Skeletal muscle tissue (tissue), 4 donors: ENCODE measurements around the gene TRIM24. TPM values are rescaled to one million over a fixed set of nuclear protein-coding genes. Genes with fewer than 3 reads are reported as not detected.
"Not testable (repeated sequence)": the region's sequence is repeated elsewhere in the genome, so short reads cannot be mapped to it uniquely, and the experiment has no call there.

Experiments used
- H3K27ac ChIP-seq: one replicate; pipeline ENCODE4 v1.7.0; 2013; ENCODE audit warnings: mild to moderate bottlenecking, low read depth, low read length, inconsistent platforms
- H3K27me3 ChIP-seq, 3 donors: one replicate each; pipeline ENCODE4 v1.7.0; 2013; ENCODE audit warnings: low read length in 3 of 3; ENCODE audit not compliant: control insufficient read depth in 3 of 3, insufficient read depth in 3 of 3
- H3K36me3 ChIP-seq, 3 donors: one replicate each; pipeline ENCODE4 v1.7.0; 2013; ENCODE audit warnings: low read length in 3 of 3; ENCODE audit not compliant: control insufficient read depth in 3 of 3, insufficient read depth in 3 of 3
- H3K4me1 ChIP-seq, 3 donors: one replicate each; pipeline ENCODE4 v1.7.0; 2013; ENCODE audit warnings: low read length in 3 of 3, mild to moderate bottlenecking in 3 of 3; ENCODE audit not compliant: control insufficient read depth in 3 of 3, insufficient read depth in 3 of 3
- H3K4me3 ChIP-seq, 3 donors: one replicate each; pipeline ENCODE4 v1.7.0; 2013; ENCODE audit warnings: low read length in 3 of 3
- H3K9ac ChIP-seq, 3 donors: one replicate each; pipeline ENCODE4 v1.7.0; 2013; ENCODE audit warnings: low read length in 3 of 3, mild to moderate bottlenecking in 3 of 3, moderate library complexity in 2 of 3, low read depth in 1 of 3
- H3K9me3 ChIP-seq, 3 donors: one replicate each; pipeline ENCODE4 v1.7.0; 2013; ENCODE audit warnings: low read length in 3 of 3; ENCODE audit not compliant: control insufficient read depth in 3 of 3
- total RNA-seq: library from RNA; depleted of rRNA; stranded (reverse); fragments of >200 nt; gene quantifications from one replicate; pipeline ENCODE4 v1.2.3, GENCODE V29; 2014
- donor health status: Osteomylitis.

The TRIM24 gene
- total RNA-seq, 1 donor from 2014 or later, result 6.8 TPM

GRCh38 chr7:138492423-138492822 is 32.4 kb downstream of the TRIM24 start:
- Histone ChIP-seq H3K9me3 (no peaks in the 10 kb centered on the region), H3K27ac (no peak overlapping the region), H3K27me3 (no peaks in the 10 kb centered on the region), H3K4me1 (no peaks in the 10 kb centered on the region), H3K9ac (no peak overlapping the region), H3K4me3 (no peak overlapping the region), H3K36me3 (no peaks in the 10 kb centered on the region)

- Histone ChIP-seq H3K36me3 (no peaks in the 10 kb centered on the region), H3K4me1 (no peaks in the 10 kb centered on the region), H3K27me3 (no peaks in the 10 kb centered on the region), H3K4me3 (no peak overlapping the region), H3K9me3 (no peaks in the 10 kb centered on the region), H3K9ac (no peak overlapping the region), H3K27ac (no peak overlapping the region)
Observed at GRCh38 chr7:138493535-138493934, 33.5 kb downstream of the TRIM24 start.

DNA sequence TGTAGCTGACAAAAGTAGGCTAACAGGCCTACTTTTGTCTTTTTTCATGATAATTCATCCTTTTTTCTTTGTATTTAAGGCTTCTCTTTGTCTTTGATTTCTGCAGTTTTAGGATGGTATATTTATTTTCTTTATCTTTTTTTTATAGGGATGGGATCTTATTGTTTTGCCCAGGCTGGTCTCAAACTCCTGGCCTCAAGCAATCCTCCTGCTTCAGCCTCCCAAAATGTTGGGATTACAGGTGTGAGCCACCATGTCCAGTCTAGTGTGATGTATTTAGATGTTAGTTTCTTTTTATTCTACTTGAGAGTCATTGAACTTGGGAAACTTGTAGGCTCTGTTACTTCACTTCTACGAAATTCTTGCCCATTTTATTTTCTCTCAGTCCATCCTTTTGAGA is 35.4 kb downstream of the TRIM24 start:
- Histone ChIP-seq H3K27ac (no peak overlapping the region), H3K4me3 (no peak overlapping the region), H3K9me3 (peaks cover 0 to 3% (median 0%) of the 10 kb centered on the region in 3 donors), H3K9ac (no peak overlapping the region), H3K27me3 (no peaks in the 10 kb centered on the region), H3K36me3 (no peaks in the 10 kb centered on the region), H3K4me1 (no peaks in the 10 kb centered on the region)

DNA sequence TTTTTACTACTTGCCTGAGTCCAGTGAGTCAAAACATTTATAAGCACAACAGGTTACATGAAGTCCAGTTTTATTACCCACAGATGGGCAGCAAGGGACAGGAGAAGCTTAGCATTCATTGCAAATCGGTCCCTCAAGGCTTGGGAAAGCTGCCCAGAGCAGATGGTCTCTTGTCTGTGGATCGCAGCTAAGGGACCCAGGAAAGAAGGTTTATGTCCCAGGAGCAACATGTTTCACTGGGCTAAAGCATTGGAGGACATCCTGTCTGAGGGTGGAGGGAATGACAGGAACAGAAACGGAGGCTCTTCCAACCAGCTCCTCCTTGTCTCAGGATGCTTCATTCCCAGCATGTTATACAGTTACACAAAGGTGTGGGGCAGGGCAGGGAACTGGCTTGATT is 39.3 kb downstream of the TRIM24 start:
- peaks cover 0 to 3% (median 0%) of the 10 kb centered on the region in 3 donors for H3K9me3 ChIP-seq
- peaks cover 0 to 7% (median 0%) of the 10 kb centered on the region in 3 donors for H3K4me1 ChIP-seq
- no peak overlapping the region for H3K4me3 ChIP-seq
- no peaks in the 10 kb centered on the region for H3K36me3 ChIP-seq
- no peak overlapping the region for H3K27ac ChIP-seq
- no peaks in the 10 kb centered on the region for H3K27me3 ChIP-seq
- H3K9ac ChIP-seq, result no peak overlapping the region

- not testable (repeated sequence) for H3K27me3 ChIP-seq, H3K4me1 ChIP-seq, H3K27ac ChIP-seq, H3K9me3 ChIP-seq, H3K9ac ChIP-seq, H3K4me3 ChIP-seq, H3K36me3 ChIP-seq
Observed at GRCh38 chr7:138500303-138500702, 40.2 kb downstream of the TRIM24 start.

DNA sequence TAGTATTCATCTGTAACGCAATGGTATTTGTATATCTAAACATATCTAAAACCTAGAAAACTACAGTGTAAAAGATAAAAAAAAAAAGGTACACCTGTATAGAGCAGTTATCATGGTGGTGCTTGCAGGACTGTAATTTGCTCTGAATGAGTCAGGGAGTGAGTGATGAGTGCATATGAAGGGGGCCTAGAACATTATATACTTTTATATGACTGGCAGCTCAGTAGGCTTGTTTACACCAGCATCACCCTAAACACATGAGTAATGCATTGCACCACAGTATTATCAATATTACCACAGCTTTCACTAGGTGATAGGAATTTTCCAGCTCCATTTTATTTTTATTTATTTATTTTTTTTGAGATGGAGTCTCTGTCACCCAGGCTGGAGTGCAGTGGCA is 40.8 kb downstream of the TRIM24 start:
- Histone ChIP-seq H3K27me3 (no peaks in the 10 kb centered on the region), H3K36me3 (no peaks in the 10 kb centered on the region), H3K9ac (no peak overlapping the region), H3K4me1 (peaks cover 0 to 7% (median 0%) of the 10 kb centered on the region in 3 donors), H3K4me3 (no peak overlapping the region), H3K9me3 (peaks cover 0 to 3% (median 0%) of the 10 kb centered on the region in 3 donors), H3K27ac (no peak overlapping the region)

DNA sequence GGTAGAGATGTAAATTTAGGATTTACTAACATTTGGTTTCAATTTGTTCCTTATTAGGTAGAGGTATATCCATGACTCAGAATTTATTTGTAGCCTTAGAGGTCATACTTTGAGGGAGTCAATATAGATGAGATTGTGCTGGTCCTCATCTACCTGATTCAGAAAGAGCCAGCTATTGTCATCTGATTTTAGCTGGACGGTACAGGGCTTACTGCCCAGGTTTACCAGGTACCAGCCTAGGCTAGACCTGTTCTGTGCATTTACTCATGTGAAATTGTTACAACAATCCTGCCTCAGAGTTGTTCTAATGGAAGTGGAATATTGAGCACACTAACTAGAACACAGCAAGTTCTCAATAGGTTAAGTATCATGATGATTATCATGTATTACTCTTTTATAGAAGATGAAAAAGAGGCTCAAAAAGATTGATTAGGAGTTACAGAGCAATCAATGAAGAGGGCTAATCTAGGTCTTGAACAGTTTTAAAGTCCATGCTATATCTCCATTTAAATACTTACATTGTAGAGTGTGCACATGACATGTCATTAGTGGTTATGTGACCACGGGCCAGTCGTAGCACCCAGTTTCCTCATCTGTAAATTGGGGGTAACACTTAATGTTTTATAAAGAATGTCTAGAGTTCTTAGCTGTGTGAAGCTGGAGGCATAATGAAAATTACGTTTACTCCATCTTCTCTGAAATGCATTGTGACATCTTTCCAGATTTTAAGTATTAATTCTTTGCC is 42.1 kb downstream of the TRIM24 start:
- Histone ChIP-seq H3K4me1 (peaks cover 0 to 7% (median 0%) of the 10 kb centered on the region in 3 donors), H3K36me3 (no peaks in the 10 kb centered on the region), H3K9me3 (peaks cover 0 to 3% (median 0%) of the 10 kb centered on the region in 3 donors), H3K27me3 (no peaks in the 10 kb centered on the region), H3K4me3 (no peak overlapping the region), H3K9ac (no peak overlapping the region), H3K27ac (no peak overlapping the region)

- Histone ChIP-seq H3K27ac (no peak overlapping the region), H3K9ac (no peak overlapping the region), H3K4me1 (peaks cover 0 to 7% (median 0%) of the 10 kb centered on the region in 3 donors), H3K9me3 (no peaks in the 10 kb centered on the region), H3K27me3 (no peaks in the 10 kb centered on the region), H3K36me3 (no peaks in the 10 kb centered on the region), H3K4me3 (no peak overlapping the region)
Observed at GRCh38 chr7:138505361-138505873, 45.4 kb downstream of the TRIM24 start.

GRCh38 chr7:138506764-138507163 is 46.7 kb downstream of the TRIM24 start:
- no peaks in the 10 kb centered on the region for H3K27me3 ChIP-seq
- no peak overlapping the region for H3K27ac ChIP-seq
- no peak overlapping the region for H3K4me3 ChIP-seq
- H3K9me3 ChIP-seq, result no peaks in the 10 kb centered on the region
- H3K36me3 ChIP-seq, result no peaks in the 10 kb centered on the region
- peaks cover 0 to 7% (median 0%) of the 10 kb centered on the region in 3 donors for H3K4me1 ChIP-seq
- no peak overlapping the region for H3K9ac ChIP-seq

DNA sequence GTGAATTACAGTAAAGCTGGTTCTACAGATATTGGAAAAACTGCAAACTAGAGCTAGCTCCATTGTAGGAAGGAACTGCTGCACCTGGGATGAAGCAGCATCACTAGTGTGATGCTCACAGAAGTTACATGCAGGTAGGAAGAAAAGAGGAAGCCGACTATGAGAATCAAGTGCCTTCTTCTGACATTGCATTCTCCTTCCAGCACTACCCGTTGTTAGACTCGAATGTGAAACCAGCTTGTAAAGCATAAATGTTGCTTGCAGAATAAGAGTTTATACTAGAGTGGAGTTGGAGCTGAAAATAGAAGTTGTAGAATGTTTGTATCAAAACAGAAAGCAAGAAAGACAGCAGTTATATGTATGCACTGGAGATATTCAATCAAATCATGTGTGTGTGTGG is 49.9 kb downstream of the TRIM24 start:
- Histone ChIP-seq H3K4me3 (no peak overlapping the region), H3K9ac (no peak overlapping the region), H3K9me3 (no peaks in the 10 kb centered on the region), H3K36me3 (peaks cover 0 to 5% (median 5%) of the 10 kb centered on the region in 3 donors), H3K27me3 (no peaks in the 10 kb centered on the region), H3K27ac (no peak overlapping the region), H3K4me1 (peaks cover 0 to 16% (median 9%) of the 10 kb centered on the region in 3 donors)
